ENCODE measurements around the gene TRAF4. TPM values are rescaled to one million over a fixed set of nuclear protein-coding genes. Genes with fewer than 3 reads are reported as not detected.

Gene TRAF4
- total RNA-seq, 1 experiment from 2014 or later: 227 TPM

DNA sequence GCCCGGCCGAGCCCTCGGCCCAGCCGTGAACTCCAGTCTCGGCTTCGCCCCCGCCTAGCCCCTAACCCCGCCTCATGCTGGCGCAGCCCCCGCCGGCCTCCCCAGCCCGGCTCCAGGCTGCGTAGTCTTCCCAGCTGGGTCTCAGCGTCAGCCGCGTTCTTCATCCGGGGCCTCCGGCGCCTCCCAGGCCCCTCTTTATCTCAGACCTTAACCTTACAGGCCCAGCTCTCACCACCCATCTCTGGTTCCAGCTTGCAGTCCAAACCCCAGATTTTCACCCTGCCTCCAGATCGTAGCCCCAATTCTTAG is 32.1 kb upstream of the TRAF4 start, which contains the start of gene PROCA1:
PROCA1 (minus strand) TSS at position 166 of the 309 bp plus-strand sequence. CDS start 228 bp downstream, outside the sequence.
- Histone ChIP-seq H3K79me1 (ENCODE audit: insufficient read depth, low read depth, low read length, poor library complexity, severe bottlenecking) (peaks cover 4% of the 10 kb centered on the region), H4K91ac (ENCODE audit: insufficient read length, low read depth, low read length) (no peak within 1 kb of the TSS), H3K23ac (ENCODE audit: insufficient read length, low read depth, low read length) (no peak within 1 kb of the TSS), H3T11ph (ENCODE audit: low read length) (no peak within 1 kb of the TSS), H2AK5ac (ENCODE audit: insufficient read length, low read length) (no peak within 1 kb of the TSS), H3K9ac (ENCODE audit: extremely low read depth, insufficient read length, low read length) (peak within 1 kb of the TSS; percentile 79), H3K4me1 (ENCODE audit: insufficient read depth, low read length) (peaks cover 3% of the 10 kb centered on the region; the same call in 1 of the 2 replicates), H2BK12ac (ENCODE audit: insufficient read length, low read depth, low read length) (no peak within 1 kb of the TSS), H2BK5ac (ENCODE audit: insufficient read length, low read length) (no peak within 1 kb of the TSS), H3K27me3 (ENCODE audit: insufficient read depth, low read length) (no peaks in the 10 kb centered on the region), H2BK15ac (ENCODE audit: low read depth, low read length) (no peak within 1 kb of the TSS), H2BK20ac (ENCODE audit: low read depth, low read length, poor library complexity, severe bottlenecking) (no peak within 1 kb of the TSS), H2BK120ac (ENCODE audit: low read depth, low read length, poor library complexity, severe bottlenecking) (no peak within 1 kb of the TSS), H3K23me2 (ENCODE audit: insufficient read length, low read depth, low read length, poor library complexity, severe bottlenecking) (peaks cover 17% of the 10 kb centered on the region), H4K20me1 (ENCODE audit: control insufficient read depth, insufficient read depth, insufficient read length) (no peaks in the 10 kb centered on the region), H3K18ac (ENCODE audit: insufficient read length, low read depth, low read length) (peak within 1 kb of the TSS; percentile 94), H4K8ac (replicated peaks; ENCODE audit: insufficient read length, low read depth, low read length) (no peak within 1 kb of the TSS), H3K9me3 (ENCODE audit: control insufficient read depth, low read depth, low read length) (no peaks in the 10 kb centered on the region), H3K4ac (ENCODE audit: low read depth, low read length) (no peak within 1 kb of the TSS), H3K14ac (ENCODE audit: insufficient read depth, low read length) (peak within 1 kb of the TSS; percentile 94), H3K4me2 (ENCODE audit: insufficient read depth, insufficient read length, low read length) (peak within 1 kb of the TSS; percentile 66), H3K56ac (ENCODE audit: insufficient read length, low read depth, low read length) (no peak within 1 kb of the TSS), H3K79me2 (ENCODE audit: insufficient read depth, low read length) (peaks cover 6% of the 10 kb centered on the region; the same call in 1 of the 2 replicates), H4K5ac (ENCODE audit: insufficient read length, low read depth, low read length) (peak within 1 kb of the TSS; percentile 7), H2AFZ (ENCODE audit: low read length) (no peak within 1 kb of the TSS), H3K27ac (ENCODE audit: insufficient read length, low read depth, low read length) (peak within 1 kb of the TSS; percentile 68)
- TF ChIP-seq, protein P1, sequence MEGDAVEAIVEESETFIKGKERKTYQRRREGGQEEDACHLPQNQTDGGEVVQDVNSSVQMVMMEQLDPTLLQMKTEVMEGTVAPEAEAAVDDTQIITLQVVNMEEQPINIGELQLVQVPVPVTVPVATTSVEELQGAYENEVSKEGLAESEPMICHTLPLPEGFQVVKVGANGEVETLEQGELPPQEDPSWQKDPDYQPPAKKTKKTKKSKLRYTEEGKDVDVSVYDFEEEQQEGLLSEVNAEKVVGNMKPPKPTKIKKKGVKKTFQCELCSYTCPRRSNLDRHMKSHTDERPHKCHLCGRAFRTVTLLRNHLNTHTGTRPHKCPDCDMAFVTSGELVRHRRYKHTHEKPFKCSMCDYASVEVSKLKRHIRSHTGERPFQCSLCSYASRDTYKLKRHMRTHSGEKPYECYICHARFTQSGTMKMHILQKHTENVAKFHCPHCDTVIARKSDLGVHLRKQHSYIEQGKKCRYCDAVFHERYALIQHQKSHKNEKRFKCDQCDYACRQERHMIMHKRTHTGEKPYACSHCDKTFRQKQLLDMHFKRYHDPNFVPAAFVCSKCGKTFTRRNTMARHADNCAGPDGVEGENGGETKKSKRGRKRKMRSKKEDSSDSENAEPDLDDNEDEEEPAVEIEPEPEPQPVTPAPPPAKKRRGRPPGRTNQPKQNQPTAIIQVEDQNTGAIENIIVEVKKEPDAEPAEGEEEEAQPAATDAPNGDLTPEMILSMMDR (conservative IDR thresholded peaks at IDR 0.05): no peak
- H3K27me3 Mint-ChIP-seq (ENCODE audit: low read depth): no peaks in the 10 kb centered on the region
- WGBS (ENCODE audit: extremely low coverage, insufficient read length, low lambda C conversion rate): no CpG with 5 or more reads among the region's 20 CpGs
- peaks cover 23 to 43% (median 29%) of the 10 kb centered on the region in 3 experiments; a peak in 6 of 7 replicates for H3K36me3 Mint-ChIP-seq (ENCODE audit: insufficient read depth in 1 of 3, low read depth in 3 of 3)
- H3K9me3 Mint-ChIP-seq: no peaks in the 10 kb centered on the region
- H3K4me3 Mint-ChIP-seq: peak within 1 kb of the TSS; percentile 89 to 96
- no peak for DNase-seq
- peak within 1 kb of the TSS; percentile 99 to 100 (median 99) for H3K27ac Mint-ChIP-seq
- peaks cover 29 to 43% of the 10 kb centered on the region in 2 experiments for H3K4me1 Mint-ChIP-seq
